Measurements from ENCODE around the gene BSPRY.

DNA sequence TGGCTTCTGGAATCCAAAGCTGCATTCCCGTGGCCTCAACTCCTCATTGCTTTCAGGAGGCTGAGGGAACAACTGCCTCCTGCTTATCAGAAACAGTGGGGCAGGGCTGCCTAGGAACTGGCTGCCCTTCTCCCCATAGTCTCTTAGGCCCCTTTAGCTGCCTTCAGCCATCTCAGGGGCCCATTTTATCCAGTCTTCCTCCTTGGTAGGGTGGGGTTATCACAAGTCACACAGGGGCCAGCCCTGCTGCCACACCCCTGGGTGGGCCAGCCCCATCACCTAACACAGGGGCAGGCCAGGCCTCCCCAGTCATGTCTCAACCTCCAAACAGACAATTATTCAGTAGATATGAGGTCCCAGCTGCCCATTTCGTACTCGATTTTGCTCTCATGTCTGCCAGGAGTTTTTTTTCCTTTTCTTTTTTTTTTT is 47.9 kb downstream of the BSPRY start:
- TF ChIP-seq, protein P1, sequence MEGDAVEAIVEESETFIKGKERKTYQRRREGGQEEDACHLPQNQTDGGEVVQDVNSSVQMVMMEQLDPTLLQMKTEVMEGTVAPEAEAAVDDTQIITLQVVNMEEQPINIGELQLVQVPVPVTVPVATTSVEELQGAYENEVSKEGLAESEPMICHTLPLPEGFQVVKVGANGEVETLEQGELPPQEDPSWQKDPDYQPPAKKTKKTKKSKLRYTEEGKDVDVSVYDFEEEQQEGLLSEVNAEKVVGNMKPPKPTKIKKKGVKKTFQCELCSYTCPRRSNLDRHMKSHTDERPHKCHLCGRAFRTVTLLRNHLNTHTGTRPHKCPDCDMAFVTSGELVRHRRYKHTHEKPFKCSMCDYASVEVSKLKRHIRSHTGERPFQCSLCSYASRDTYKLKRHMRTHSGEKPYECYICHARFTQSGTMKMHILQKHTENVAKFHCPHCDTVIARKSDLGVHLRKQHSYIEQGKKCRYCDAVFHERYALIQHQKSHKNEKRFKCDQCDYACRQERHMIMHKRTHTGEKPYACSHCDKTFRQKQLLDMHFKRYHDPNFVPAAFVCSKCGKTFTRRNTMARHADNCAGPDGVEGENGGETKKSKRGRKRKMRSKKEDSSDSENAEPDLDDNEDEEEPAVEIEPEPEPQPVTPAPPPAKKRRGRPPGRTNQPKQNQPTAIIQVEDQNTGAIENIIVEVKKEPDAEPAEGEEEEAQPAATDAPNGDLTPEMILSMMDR (conservative IDR thresholded peaks at IDR 0.05 in 1 of 2, IDR thresholded peaks at IDR 0.05 in 1 of 2; ENCODE audit: low read depth in 1 of 2, low read length in 2 of 2): no peak
- TF ChIP-seq EZH2 (IDR thresholded peaks at IDR 0.05; ENCODE audit: low read length, missing control alignments): no peak
